Heart left ventricle (tissue), 13 donors: ENCODE data around the gene TNPO3.

Experiments
- POLR2A ChIP-seq, 2 donors: fragments of 450-650 bp; IDR thresholded peaks; one replicate each; pipeline ENCODE4 v1.6.1; 2017; ENCODE audit warnings: antibody characterized with exemption in 2 of 2, mild to moderate bottlenecking in 2 of 2, moderate library complexity in 2 of 2
- TF ChIP-seq, protein P1 (sequence below), 12 donors: fragments of 200-600 bp; sonication (generic) in 4 of 12; IDR thresholded peaks; one replicate each; pipeline versions ENCODE4 v1.5.0 to v1.8.0; 2018 to 2022; ENCODE audit warnings: antibody characterized with exemption in 12 of 12, mild to moderate bottlenecking in 5 of 12
- donor health status: ischemic (EF 13 %, LVEDD 7.1; RV severe dilation, severe dysfunction).
- donor health status: DM: no; HTN: yes; CAD: no.
- donor health status: DM: no; HTN: no; CAD: no.
- donor health status: ischemic (EF 25% LVEDD 6.9; RV normal size, moderate dysfunction).
- donor health status: ischemic (EF 25% LVEDD 5.7; RV mildly dilated, moderate dysfunction).
- donor health status: ischemic (EF 35%, LVEDD 5.7; RV mildly dilated, moderate dysfunction).
- donor health status: nonischemic (EF 11% LVEDD 7.7; RV severe dilation, severe dysfunction).
- donor health status: DM: yes; HTN: yes; CAD: no.
- donor health status: PGD.
- donor health status: ischemic (EF 29% LVEDD 5.4; RV normal size, mild dysfunction).
- donor health status: nonischemic (EF 23%, LVEDD 6.1; RV moderate dilation, normal function).

DNA sequence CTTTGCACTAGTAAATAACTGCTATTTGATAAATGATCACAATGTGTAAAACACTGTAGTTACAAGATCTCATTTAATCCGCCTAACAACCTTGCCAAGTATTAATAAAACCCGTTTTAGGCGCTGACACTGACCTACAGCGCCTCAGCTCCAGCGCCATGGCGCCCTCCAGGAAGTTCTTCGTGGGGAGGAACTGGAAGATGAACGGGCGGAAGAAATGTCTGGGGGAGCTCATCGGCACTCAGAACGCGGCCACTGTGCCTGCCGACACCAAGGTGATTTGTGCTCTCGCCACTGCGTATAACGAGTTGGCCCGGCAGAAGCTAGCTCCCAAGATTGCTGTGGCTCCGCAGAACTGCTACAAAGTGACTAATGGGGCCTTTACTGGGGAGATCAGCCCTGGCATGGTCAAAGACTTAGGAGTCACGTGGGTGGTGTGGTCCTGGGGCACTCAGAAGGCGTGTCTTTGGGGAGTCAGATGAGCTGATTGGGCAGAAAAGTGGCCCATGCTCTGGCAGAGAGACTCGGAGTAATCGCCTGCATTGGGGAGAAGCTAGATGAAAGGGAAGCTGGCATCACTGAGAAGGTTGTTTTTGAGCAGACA lies 1.1 kb upstream of the TNPO3 start:
- no peak for TF ChIP-seq POLR2A (IDR thresholded peaks at IDR 0.05)
- TF ChIP-seq, protein P1, sequence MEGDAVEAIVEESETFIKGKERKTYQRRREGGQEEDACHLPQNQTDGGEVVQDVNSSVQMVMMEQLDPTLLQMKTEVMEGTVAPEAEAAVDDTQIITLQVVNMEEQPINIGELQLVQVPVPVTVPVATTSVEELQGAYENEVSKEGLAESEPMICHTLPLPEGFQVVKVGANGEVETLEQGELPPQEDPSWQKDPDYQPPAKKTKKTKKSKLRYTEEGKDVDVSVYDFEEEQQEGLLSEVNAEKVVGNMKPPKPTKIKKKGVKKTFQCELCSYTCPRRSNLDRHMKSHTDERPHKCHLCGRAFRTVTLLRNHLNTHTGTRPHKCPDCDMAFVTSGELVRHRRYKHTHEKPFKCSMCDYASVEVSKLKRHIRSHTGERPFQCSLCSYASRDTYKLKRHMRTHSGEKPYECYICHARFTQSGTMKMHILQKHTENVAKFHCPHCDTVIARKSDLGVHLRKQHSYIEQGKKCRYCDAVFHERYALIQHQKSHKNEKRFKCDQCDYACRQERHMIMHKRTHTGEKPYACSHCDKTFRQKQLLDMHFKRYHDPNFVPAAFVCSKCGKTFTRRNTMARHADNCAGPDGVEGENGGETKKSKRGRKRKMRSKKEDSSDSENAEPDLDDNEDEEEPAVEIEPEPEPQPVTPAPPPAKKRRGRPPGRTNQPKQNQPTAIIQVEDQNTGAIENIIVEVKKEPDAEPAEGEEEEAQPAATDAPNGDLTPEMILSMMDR (IDR thresholded peaks at IDR 0.05), result no peak
